Stomach (tissue), 9 donors: Measurements from ENCODE around the gene CHRND. TPM values are rescaled to one million over a fixed set of nuclear protein-coding genes. Genes with fewer than 3 reads are reported as not detected.

ENCODE experiments used
- DNase-seq, 2 donors: peaks; one replicate each; pipeline versions ENCODE4 v3.0.0 to v3.0.0-alpha.2; 2013 to 2019
- H3K27ac ChIP-seq, 5 donors: fragments of 200-600 bp in 4 of 5; sonication (generic) in 4 of 5; one replicate each; pipeline ENCODE4 v1.5.1; 2013 to 2019; ENCODE audit warnings: mild to moderate bottlenecking in 1 of 5, moderate library complexity in 1 of 5
- H3K27me3 ChIP-seq, 3 donors: fragments of 200-600 bp; sonication (generic); one replicate each; pipeline ENCODE4 v1.5.1; 2017 to 2019; ENCODE audit warnings: mixed run types in 1 of 3
- H3K36me3 ChIP-seq, 4 donors: fragments of 200-600 bp; sonication (generic); 1 replicate in 3 of 4; 2 replicates in 1 of 4; pipeline ENCODE4 v1.5.1; 2016 to 2019
- H3K4me1 ChIP-seq, 4 donors: fragments of 200-600 bp; sonication (generic); one replicate each; pipeline ENCODE4 v1.5.1; 2016 to 2019
- H3K4me3 ChIP-seq, 4 donors: fragments of 200-600 bp; sonication (generic) in 3 of 4; one replicate each; pipeline ENCODE4 v1.5.1; 2016 to 2019; ENCODE audit warnings: mild to moderate bottlenecking in 1 of 4
- H3K9me3 ChIP-seq, 4 donors: fragments of 200-600 bp; sonication (generic); one replicate each; pipeline ENCODE4 v1.5.1; 2016 to 2019
- EP300 ChIP-seq: sonication (generic); formaldehyde crosslinking; IDR thresholded peaks from one replicate; pipeline ENCODE4 v1.6.1; 2017; ENCODE audit warnings: antibody characterized with exemption
- POLR2A ChIP-seq, 4 donors: fragments of 450-650 bp; IDR thresholded peaks; one replicate each; pipeline ENCODE4 v1.6.1; 2016; ENCODE audit warnings: antibody characterized with exemption in 4 of 4, control low read depth in 2 of 4, mild to moderate bottlenecking in 1 of 4, moderate library complexity in 1 of 4
- POLR2AphosphoS5 ChIP-seq, 3 donors: sonication (generic); formaldehyde crosslinking; IDR thresholded peaks; one replicate each; pipeline ENCODE4 v1.6.1; 2016; ENCODE audit warnings: antibody characterized with exemption in 3 of 3
- WGBS, 5 donors: extraction: QIAGEN DNeasy Blood & Tissue Kit in 3 of 5; methylation state at CpG; one replicate each; pipeline versions ENCODE4 v1.1.5 to v1.1.7; 2013 to 2018; 5-methylcytosine and 5-hydroxymethylcytosine counted together
- intact Hi-C: fragments of 100-400 bp; cut with DNase I; formaldehyde crosslinking; loops from one replicate; pipeline ENCODE4 v1.15.1; 2023; ENCODE audit warnings: low total_unique reads
- polyA plus RNA-seq, 3 donors: library from polyadenylated mRNA; stranded (reverse); fragments of 200-250 nt; gene quantifications; one replicate each; pipeline ENCODE4 v1.2.3, GENCODE V29; 2013
- total RNA-seq, 5 donors: library from RNA; depleted of rRNA; stranded (reverse); fragments of >200 nt; gene quantifications; one replicate each; pipeline versions ENCODE4 v1.1.0 to v1.2.3, GENCODE V29; 2014 to 2016
- TF ChIP-seq, protein P1 (sequence below), 7 experiments: fragments of 450-650 bp in 4 of 7; fragments of 200-600 bp in 3 of 7; sonication (generic) in 3 of 7; IDR thresholded peaks; one replicate each; pipeline ENCODE4 v1.5.1; 2016 to 2019; ENCODE audit warnings: antibody characterized with exemption in 7 of 7, control low read depth in 2 of 7, mild to moderate bottlenecking in 1 of 7
- donor health status: healthy with polysubstance abuse.
- donor health status: Bipolar disorder and iron deficiency.
- donor health status: healthy.

CHRND gene
- total and polyA plus RNA-seq, 8 donors, result not detected

DNA sequence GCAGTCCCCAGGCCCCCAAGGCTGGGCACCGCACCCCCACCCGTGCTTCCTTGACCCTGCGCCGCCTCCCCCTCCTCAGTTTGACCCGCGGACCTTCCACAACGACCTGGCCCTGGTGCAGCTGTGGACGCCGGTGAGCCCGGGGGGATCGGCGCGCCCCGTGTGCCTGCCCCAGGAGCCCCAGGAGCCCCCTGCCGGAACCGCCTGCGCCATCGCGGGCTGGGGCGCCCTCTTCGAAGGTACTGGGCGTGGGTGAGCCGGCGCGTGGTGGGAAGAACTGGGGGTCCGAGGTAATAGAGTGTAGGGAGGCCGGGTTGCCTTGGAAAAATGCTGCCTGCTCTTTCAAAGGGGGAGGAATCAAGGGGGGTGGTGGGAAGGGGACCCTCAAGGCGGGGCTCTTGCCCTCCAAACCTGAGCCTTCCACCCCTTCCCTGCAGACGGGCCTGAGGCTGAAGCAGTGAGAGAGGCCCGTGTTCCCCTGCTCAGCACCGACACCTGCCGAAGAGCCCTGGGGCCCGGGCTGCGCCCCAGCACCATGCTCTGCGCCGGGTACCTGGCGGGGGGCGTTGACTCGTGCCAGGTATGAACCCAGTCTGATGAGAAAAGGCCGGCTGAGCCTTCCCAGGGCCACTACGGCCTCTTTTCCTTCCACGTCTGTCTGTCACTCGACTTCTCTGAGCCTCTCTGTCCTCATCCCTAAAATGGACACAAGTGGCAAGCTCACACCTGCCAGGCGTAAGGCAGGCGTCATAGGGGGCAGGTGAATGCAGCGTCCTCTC, 3.1 kb upstream of the CHRND start:
- H3K4me1 ChIP-seq, result peaks cover 34 to 47% (median 38%) of the 10 kb centered on the region in 4 donors
- intact Hi-C loops, result loop anchor here (5.0 kb wide), 1 partner anchor 86 kb away; no protein-coding TSS in a partner anchor
- no peak for TF ChIP-seq POLR2AphosphoS5 (IDR thresholded peaks at IDR 0.05)
- TF ChIP-seq, protein P1, sequence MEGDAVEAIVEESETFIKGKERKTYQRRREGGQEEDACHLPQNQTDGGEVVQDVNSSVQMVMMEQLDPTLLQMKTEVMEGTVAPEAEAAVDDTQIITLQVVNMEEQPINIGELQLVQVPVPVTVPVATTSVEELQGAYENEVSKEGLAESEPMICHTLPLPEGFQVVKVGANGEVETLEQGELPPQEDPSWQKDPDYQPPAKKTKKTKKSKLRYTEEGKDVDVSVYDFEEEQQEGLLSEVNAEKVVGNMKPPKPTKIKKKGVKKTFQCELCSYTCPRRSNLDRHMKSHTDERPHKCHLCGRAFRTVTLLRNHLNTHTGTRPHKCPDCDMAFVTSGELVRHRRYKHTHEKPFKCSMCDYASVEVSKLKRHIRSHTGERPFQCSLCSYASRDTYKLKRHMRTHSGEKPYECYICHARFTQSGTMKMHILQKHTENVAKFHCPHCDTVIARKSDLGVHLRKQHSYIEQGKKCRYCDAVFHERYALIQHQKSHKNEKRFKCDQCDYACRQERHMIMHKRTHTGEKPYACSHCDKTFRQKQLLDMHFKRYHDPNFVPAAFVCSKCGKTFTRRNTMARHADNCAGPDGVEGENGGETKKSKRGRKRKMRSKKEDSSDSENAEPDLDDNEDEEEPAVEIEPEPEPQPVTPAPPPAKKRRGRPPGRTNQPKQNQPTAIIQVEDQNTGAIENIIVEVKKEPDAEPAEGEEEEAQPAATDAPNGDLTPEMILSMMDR (IDR thresholded peaks at IDR 0.05), result no peak
- no peak for TF ChIP-seq POLR2A (IDR thresholded peaks at IDR 0.05)
- no peak for TF ChIP-seq EP300
- H3K9me3 ChIP-seq, result no peaks in the 10 kb centered on the region
- peak overlapping the region in 3 of 4 donors; percentile 26 to 49 (median 37) for H3K4me3 ChIP-seq
- DNase-seq, result no peak
- no peaks in the 10 kb centered on the region for H3K36me3 ChIP-seq
- H3K27ac ChIP-seq, result no peak overlapping the region
- WGBS, 5 donors, result 15 to 32% (median 19%) methylated on average over 17 to 46 of the region's 46 CpGs
- peaks cover 32 to 96% (median 70%) of the 10 kb centered on the region in 3 donors for H3K27me3 ChIP-seq

GRCh38 chr2:232523402-232523681, 2.6 kb upstream of the CHRND start:
- DNase-seq, result no peak
- TF ChIP-seq, protein P1 (IDR thresholded peaks at IDR 0.05), result no peak
- TF ChIP-seq POLR2A (IDR thresholded peaks at IDR 0.05) (no peak), EP300 (no peak), POLR2AphosphoS5 (IDR thresholded peaks at IDR 0.05) (no peak)
- intact Hi-C loops, result loop anchor here (5.0 kb wide), 1 partner anchor 86 kb away; no protein-coding TSS in a partner anchor
- Histone ChIP-seq H3K9me3 (no peaks in the 10 kb centered on the region), H3K4me3 (peak overlapping the region in 3 of 4 donors; percentile 34 to 50 (median 35)), H3K27me3 (peaks cover 32 to 96% (median 70%) of the 10 kb centered on the region in 3 donors), H3K4me1 (peaks cover 34 to 47% (median 38%) of the 10 kb centered on the region in 4 donors), H3K36me3 (no peaks in the 10 kb centered on the region), H3K27ac (no peak overlapping the region)
- WGBS, 5 donors, result 6 to 21% (median 15%) methylated on average over 9 to 16 of the region's 16 CpGs

DNA sequence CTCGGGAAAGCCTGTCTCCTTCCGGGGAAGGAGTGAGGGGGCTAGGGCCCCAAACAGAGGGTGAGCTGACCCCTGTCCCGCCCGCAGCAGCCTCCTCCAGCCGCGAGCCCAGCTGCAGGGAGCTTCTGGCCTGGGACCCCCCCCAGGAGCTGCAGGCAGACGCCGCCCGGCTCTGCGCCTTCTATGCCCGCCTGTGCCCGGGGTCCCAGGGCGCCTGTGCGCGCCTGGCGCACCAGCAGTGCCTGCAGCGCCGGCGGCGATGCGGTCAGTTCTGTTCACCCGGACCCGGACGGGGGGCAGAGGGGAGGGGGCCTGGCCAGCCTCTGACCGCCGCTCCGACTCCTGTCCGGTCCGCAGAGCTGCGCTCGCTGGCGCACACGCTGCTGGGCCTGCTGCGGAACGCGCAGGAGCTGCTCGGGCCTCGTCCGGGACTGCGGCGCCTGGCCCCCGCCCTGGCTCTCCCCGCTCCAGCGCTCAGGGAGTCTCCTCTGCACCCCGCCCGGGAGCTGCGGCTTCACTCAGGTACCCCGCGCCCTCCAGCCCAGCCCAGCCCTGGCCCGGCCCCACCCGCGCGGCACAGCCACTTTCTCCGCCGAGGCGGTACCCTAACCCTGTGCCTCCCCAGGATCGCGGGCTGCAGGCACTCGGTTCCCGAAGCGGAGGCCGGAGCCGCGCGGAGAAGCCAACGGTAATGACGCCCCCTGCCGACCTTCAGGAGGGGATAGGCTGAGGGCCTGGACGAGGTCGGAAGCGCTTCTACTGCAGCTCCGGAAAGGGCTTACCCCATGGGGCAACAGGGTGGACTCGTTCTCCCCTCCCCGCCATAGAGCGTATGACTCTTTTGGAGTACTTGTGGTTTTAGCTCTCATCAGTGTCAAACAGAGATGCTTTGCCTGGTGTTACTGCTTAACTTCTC, 2.0 kb upstream of the CHRND start:
- TF ChIP-seq POLR2A (IDR thresholded peaks at IDR 0.05) (no peak), POLR2AphosphoS5 (IDR thresholded peaks at IDR 0.05) (no peak), EP300 (no peak)
- TF ChIP-seq, protein P1 (IDR thresholded peaks at IDR 0.05), result no peak
- no peaks in the 10 kb centered on the region for H3K36me3 ChIP-seq
- H3K27me3 ChIP-seq, result peaks cover 32 to 94% (median 70%) of the 10 kb centered on the region in 3 donors
- no peak overlapping the region for H3K27ac ChIP-seq
- WGBS, 5 donors, result 2 to 3% (median 2%) methylated on average over 11 to 75 of the region's 75 CpGs
- no peaks in the 10 kb centered on the region for H3K9me3 ChIP-seq
- peak overlapping the region; percentile 24 to 50 (median 34) for H3K4me3 ChIP-seq
- intact Hi-C loops, result loop anchor here (5.0 kb wide), 1 partner anchor 87 kb away; no protein-coding TSS in a partner anchor
- DNase-seq, result peak; percentile 32 to 70
- H3K4me1 ChIP-seq, result peaks cover 34 to 47% (median 38%) of the 10 kb centered on the region in 4 donors

DNA sequence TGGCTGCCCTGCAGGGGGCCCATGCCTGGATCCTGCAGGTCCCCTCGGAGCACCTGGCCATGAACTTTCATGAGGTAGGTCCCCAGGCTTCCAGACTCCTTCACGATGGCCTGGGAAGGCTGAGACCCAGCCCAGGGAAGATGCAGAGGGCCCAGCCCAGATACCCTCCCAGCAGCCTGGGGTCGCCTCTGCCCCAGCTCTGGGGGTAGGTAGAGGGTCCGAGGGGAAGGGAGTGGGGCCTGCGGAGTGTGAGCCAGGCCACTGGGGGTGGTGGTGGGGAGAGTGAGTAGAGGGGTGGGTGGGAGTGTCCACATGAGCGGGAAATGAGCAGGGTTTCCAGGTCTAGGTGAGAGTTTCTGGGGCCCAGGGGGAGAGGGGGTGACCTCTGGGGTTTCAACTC, 1.2 kb upstream of the CHRND start:
- intact Hi-C loops, result loop anchor here (5.0 kb wide), 1 partner anchor 87 kb away; no protein-coding TSS in a partner anchor
- 66 to 79% (median 75%) methylated on average over 4 to 6 of the region's 6 CpGs for WGBS, 5 donors
- TF ChIP-seq, protein P1 (IDR thresholded peaks at IDR 0.05), result no peak
- TF ChIP-seq EP300, result no peak
- no peak for TF ChIP-seq POLR2AphosphoS5 (IDR thresholded peaks at IDR 0.05)
- no peak for TF ChIP-seq POLR2A (IDR thresholded peaks at IDR 0.05)

More for the DNA sequence above, 1.2 kb upstream of the CHRND start:
- no peak overlapping the region for H3K4me3 ChIP-seq
- no peak overlapping the region for H3K27ac ChIP-seq
- DNase-seq, result no peak
- peaks cover 34 to 47% (median 38%) of the 10 kb centered on the region in 4 donors for H3K4me1 ChIP-seq
- no peaks in the 10 kb centered on the region for H3K36me3 ChIP-seq
- H3K9me3 ChIP-seq, result no peaks in the 10 kb centered on the region
- H3K27me3 ChIP-seq, result peaks cover 32 to 86% (median 68%) of the 10 kb centered on the region in 3 donors
